H1 (cell line): ENCODE measurements around the gene RADIL. TPM values are rescaled to one million over a fixed set of nuclear protein-coding genes. Genes with fewer than 3 reads are reported as not detected.

Experiments used
- CTCF ChIA-PET: fragments of 300-600 bp; sonication (Branson Sonifier 250); formaldehyde crosslinking; loops from one replicate; lab custom pipeline; 2021; ENCODE audit not compliant: partially characterized antibody; lab: Charles Lee
- POLR2A ChIA-PET: fragments of 300-600 bp; sonication (Branson Sonifier 250); formaldehyde crosslinking; loops from one replicate; lab custom pipeline; 2021; ENCODE audit warnings: inconsistent platforms; ENCODE audit not compliant: partially characterized antibody; lab: Charles Lee
- DNase-seq, 2 experiments: peaks; one replicate each; pipeline versions ENCODE4 v3.0.0 to v3.0.0-alpha.2; 2010 to 2022; ENCODE audit warnings: low spot score in 2 of 2, low read depth in 1 of 2, mixed read lengths in 1 of 2
- FAIRE-seq: peaks from 2 replicates; lab custom pipeline; 2011; peaks lifted over from hg19 to GRCh38; lab: Jason Lieb, UNC
- H2AFZ ChIP-seq: 2 replicates; pipeline ENCODE4 v1.8.1; 2012; ENCODE audit warnings: low read length, inconsistent platforms
- H2AK5ac ChIP-seq: 2 replicates; pipeline ENCODE4 v1.6.1; 2013; ENCODE audit warnings: low read depth, low read length
- H2BK120ac ChIP-seq: replicated peaks from 2 replicates; pipeline ENCODE3; 2013; ENCODE audit warnings: low read depth, low read length, inconsistent platforms
- H2BK12ac ChIP-seq: 2 replicates; pipeline ENCODE4 v1.6.1; 2013; ENCODE audit warnings: low read depth, low read length
- H2BK15ac ChIP-seq: 2 replicates; pipeline ENCODE4 v1.6.1; 2013; ENCODE audit warnings: low read length
- H2BK20ac ChIP-seq: 2 replicates; pipeline ENCODE4 v1.6.1; 2013; ENCODE audit warnings: low read length
- H2BK5ac ChIP-seq: 2 replicates; pipeline ENCODE4 v1.6.1; 2013; ENCODE audit warnings: low read depth, low read length
- H3K14ac ChIP-seq: 2 replicates; pipeline ENCODE4 v1.6.1; 2013; ENCODE audit warnings: inconsistent platforms; ENCODE audit not compliant: insufficient read length
- H3K18ac ChIP-seq: 2 replicates; pipeline ENCODE4 v1.6.1; 2013; ENCODE audit warnings: low read length; ENCODE audit errors: extremely low read depth
- H3K23ac ChIP-seq: 2 replicates; pipeline ENCODE4 v1.6.1; 2013; ENCODE audit warnings: inconsistent platforms; ENCODE audit not compliant: insufficient read length
- H3K23me2 ChIP-seq: 2 replicates; pipeline ENCODE4 v1.6.1; 2013; ENCODE audit warnings: low read depth, low read length
- H3K27ac ChIP-seq: 2 replicates; pipeline ENCODE4 v1.6.1; 2011; ENCODE audit warnings: low read depth, low read length, inconsistent platforms
- H3K27me3 ChIP-seq, 4 experiments: replicated peaks in 1 of 4; 1 replicate in 1 of 4; 2 replicates in 3 of 4; pipeline versions ENCODE4 v1.6.1 to v1.8.1; 2011 to 2013; ENCODE audit warnings: low read length in 3 of 4, mild to moderate bottlenecking in 3 of 4, inconsistent platforms in 2 of 4, mixed read lengths in 2 of 4, moderate library complexity in 1 of 4; ENCODE audit not compliant: control insufficient read depth in 3 of 4, insufficient read depth in 3 of 4; ENCODE audit errors: extremely low read depth in 1 of 4
- H3K36me3 ChIP-seq, 4 experiments: 2 replicates each; pipeline versions ENCODE4 v1.6.1 to v1.8.1; 2011 to 2013; ENCODE audit warnings: mild to moderate bottlenecking in 4 of 4, low read length in 3 of 4, moderate library complexity in 2 of 4, control low read depth in 1 of 4, inconsistent platforms in 1 of 4; ENCODE audit not compliant: insufficient read depth in 4 of 4, control insufficient read depth in 2 of 4
- H3K4ac ChIP-seq: replicated peaks from 2 replicates; pipeline ENCODE3; 2013; ENCODE audit warnings: low read length, low read depth, mixed read lengths, inconsistent platforms; ENCODE audit not compliant: insufficient read length
- H3K4me1 ChIP-seq, 4 experiments: replicated peaks in 1 of 4; 1 replicate in 1 of 4; 2 replicates in 3 of 4; pipeline versions ENCODE4 v1.6.1 to v1.8.1; 2011 to 2013; ENCODE audit warnings: low read length in 3 of 4, inconsistent platforms in 2 of 4, mixed read lengths in 1 of 4; ENCODE audit not compliant: insufficient read depth in 4 of 4, control insufficient read depth in 3 of 4
- H3K4me2 ChIP-seq, 2 experiments: 2 replicates each; pipeline versions ENCODE4 v1.6.1 to v1.8.1; 2011 to 2013; ENCODE audit warnings: low read depth in 2 of 2, low read length in 2 of 2, control low read depth in 1 of 2, inconsistent platforms in 1 of 2, mild to moderate bottlenecking in 1 of 2; ENCODE audit not compliant: insufficient read depth in 1 of 2
- H3K4me3 ChIP-seq, 4 experiments: fragments of 200-600, 300-600 bp in 1 of 4; sonication (generic), shearing (Covaris generic), sonication (Bioruptor Twin) in 1 of 4; 2 replicates each; pipeline versions ENCODE4 v1.5.1 to v1.8.1; 2011 to 2016; ENCODE audit warnings: low read length in 4 of 4, low read depth in 3 of 4, control low read depth in 2 of 4, inconsistent platforms in 2 of 4, mild to moderate bottlenecking in 2 of 4, mixed read lengths in 1 of 4, moderate library complexity in 1 of 4; ENCODE audit not compliant: insufficient read depth in 2 of 4; ENCODE audit errors: extremely low read depth in 1 of 4
- H3K56ac ChIP-seq: replicated peaks from 2 replicates; pipeline ENCODE3; 2013; ENCODE audit warnings: low read depth, mild to moderate bottlenecking, mixed read lengths, low read length, inconsistent platforms; ENCODE audit not compliant: insufficient read length
- H3K79me1 ChIP-seq: 2 replicates; pipeline ENCODE4 v1.6.1; 2013; ENCODE audit warnings: low read depth, low read length, control low read depth
- H3K79me2 ChIP-seq, 2 experiments: 2 replicates each; pipeline versions ENCODE4 v1.6.1 to v1.8.1; 2012 to 2013; ENCODE audit warnings: low read length in 2 of 2, mild to moderate bottlenecking in 2 of 2, inconsistent platforms in 1 of 2; ENCODE audit not compliant: insufficient read depth in 2 of 2, control insufficient read depth in 1 of 2
- H3K9ac ChIP-seq, 4 experiments: replicated peaks in 1 of 4; 1 replicate in 1 of 4; 2 replicates in 3 of 4; pipeline versions ENCODE4 v1.6.1 to v1.8.1; 2011 to 2013; ENCODE audit warnings: low read depth in 3 of 4, low read length in 3 of 4, control low read depth in 2 of 4, mild to moderate bottlenecking in 2 of 4, moderate library complexity in 2 of 4, inconsistent platforms in 1 of 4; ENCODE audit errors: extremely low read depth in 1 of 4
- H3K9me3 ChIP-seq, 2 experiments: 2 replicates each; pipeline versions ENCODE4 v1.6.1 to v1.8.1; 2012 to 2013; ENCODE audit warnings: mild to moderate bottlenecking in 2 of 2, moderate library complexity in 2 of 2, control low read depth in 1 of 2, inconsistent platforms in 1 of 2, low read depth in 1 of 2, low read length in 1 of 2, mixed read lengths in 1 of 2; ENCODE audit not compliant: insufficient read depth in 2 of 2
- H4K20me1 ChIP-seq, 2 experiments: replicated peaks in 1 of 2; 2 replicates each; pipeline versions ENCODE3 to v1.8.1; 2011 to 2013; ENCODE audit warnings: inconsistent platforms in 2 of 2, low read length in 2 of 2, mild to moderate bottlenecking in 1 of 2; ENCODE audit not compliant: insufficient read depth in 2 of 2, control insufficient read depth in 1 of 2
- H4K5ac ChIP-seq: 2 replicates; pipeline ENCODE4 v1.6.1; 2013; ENCODE audit warnings: low read length, low read depth, mixed read lengths, inconsistent platforms; ENCODE audit not compliant: insufficient read length
- H4K8ac ChIP-seq: 2 replicates; pipeline ENCODE4 v1.8.0; 2013; ENCODE audit warnings: mild to moderate bottlenecking, moderate library complexity, low read length, inconsistent platforms; ENCODE audit not compliant: insufficient read depth; ENCODE audit errors: extremely low read depth
- H4K91ac ChIP-seq: replicated peaks from 2 replicates; pipeline ENCODE3; 2013; ENCODE audit warnings: low read length, mixed read lengths, inconsistent platforms; ENCODE audit not compliant: insufficient read length
- CBX5 ChIP-seq: fragments of 300-800, 300-1000 bp; sonication (generic); IDR thresholded peaks from 2 replicates; pipeline ENCODE4 v1.7.1; 2016; ENCODE audit warnings: antibody characterized with exemption, low read length, low read depth
- CBX8 ChIP-seq: fragments of 300-800, 300-1000 bp; sonication (generic); IDR thresholded peaks from 2 replicates; pipeline ENCODE4 v1.7.1; 2016; ENCODE audit warnings: low read depth, low read length, borderline replicate concordance
- KDM5A ChIP-seq: fragments of 200-600 bp; IDR thresholded peaks from 2 replicates; pipeline ENCODE4 v1.7.1; 2012; ENCODE audit warnings: mild to moderate bottlenecking, low read length, inconsistent platforms, mixed read lengths
- PHF8 ChIP-seq: fragments of 200-600 bp; sonication (generic); conservative IDR thresholded peaks from 2 replicates; pipeline ENCODE4 v1.7.1; 2012; ENCODE audit warnings: low read depth, mild to moderate bottlenecking, inconsistent platforms, low read length, moderate library complexity
- SP2 ChIP-seq: IDR thresholded peaks from 2 replicates; pipeline ENCODE4 v1.6.1; 2012; ENCODE audit warnings: mild to moderate bottlenecking, low read length, inconsistent platforms
- WGBS, 2 experiments: shearing (Covaris generic) in 1 of 2; methylation state at CpG; one replicate each; pipeline versions ENCODE4 v1.1.6 to v1.1.7; 2013 to 2015; ENCODE audit warnings: low lambda C conversion rate in 2 of 2, mixed read lengths in 2 of 2, inconsistent platforms in 1 of 2, low coverage in 1 of 2, missing lambda C conversion rate in 1 of 2; ENCODE audit not compliant: insufficient replicate concordance in 2 of 2, insufficient coverage in 1 of 2, insufficient read length in 1 of 2; ENCODE audit errors: extremely low coverage in 1 of 2, missing lambda C conversion rate in 1 of 2; 5-methylcytosine and 5-hydroxymethylcytosine counted together
- polyA plus RNA-seq, 7 experiments: library from polyadenylated mRNA; depleted of rRNA in 3 of 7; stranded (reverse) in 5 of 7; unstranded in 2 of 7; fragments of >200 nt in 5 of 7; fragments of 200-250 nt in 2 of 7; gene quantifications; 1 replicate in 5 of 7; 2 replicates in 1 of 7; 4 replicates in 1 of 7; pipeline versions ENCODE4 v1.2.1 to v1.2.3, GENCODE V29; 2011 to 2013; ENCODE audit warnings: missing spikeins in 2 of 7, mixed read lengths in 2 of 7
- total RNA-seq: library from RNA; stranded (reverse); fragmentation: NEBNext Ultra II Directional; extraction: Animal tissue kit (Norgen Biotek cat#: 25700); gene quantifications from 2 replicates; pipeline ENCODE4 v1.2.1, GENCODE V29; 2021

The RADIL gene
- total and polyA plus RNA-seq, 2 of the 8 experiments (the other 6 are each of a cell fraction or from before 2014, with no cell fraction given), result 5.0 to 5.4 TPM

GRCh38 chr7:4861673-4862072 lies 21.8 kb downstream of the RADIL start, which contains the start of gene PAPOLB:
Gene PAPOLB, minus strand, starts transcription at chr7:4862030. Its CDS starts 220 bp downstream, at chr7:4861810.
- H3K4me2 ChIP-seq, result no peak within 1 kb of the TSS
- no peak within 1 kb of the TSS for H2BK5ac ChIP-seq
- no peak within 1 kb of the TSS for H3K14ac ChIP-seq
- TF ChIP-seq SP2, result no peak
- TF ChIP-seq KDM5A, result no peak
- TF ChIP-seq CBX5, result no peak
- TF ChIP-seq CBX8, result no peak
- no peak for TF ChIP-seq PHF8
- H3K79me1 ChIP-seq, result no peaks in the 10 kb centered on the region
- no peak within 1 kb of the TSS for H2BK120ac ChIP-seq
- no peaks in the 10 kb centered on the region; a peak in 1 of 7 replicates for H3K27me3 ChIP-seq
- H3K79me2 ChIP-seq, result no peaks in the 10 kb centered on the region
- no peak within 1 kb of the TSS for H2BK20ac ChIP-seq
- H3K18ac ChIP-seq, result no peak within 1 kb of the TSS
- DNase-seq (no peak), FAIRE-seq (no peak)
- H3K23me2 ChIP-seq, result no peaks in the 10 kb centered on the region
- no peak within 1 kb of the TSS for H4K5ac ChIP-seq
- H4K8ac ChIP-seq, result peak within 1 kb of the TSS; percentile 88
- H3K36me3 ChIP-seq, result no peaks in the 10 kb centered on the region
- H3K4me3 ChIP-seq, result no peak within 1 kb of the TSS
- H2AK5ac ChIP-seq, result no peak within 1 kb of the TSS
- no peak within 1 kb of the TSS for H3K56ac ChIP-seq
- no peak within 1 kb of the TSS for H3K23ac ChIP-seq
- H2BK15ac ChIP-seq, result no peak within 1 kb of the TSS
- H4K91ac ChIP-seq, result no peak within 1 kb of the TSS
- peaks cover 2 to 6% of the 10 kb centered on the region in 2 experiments; a peak in 1 of 4 replicates for H3K9me3 ChIP-seq
- ChIA-PET POLR2A (interaction anchor here (1.5 kb wide), 1 partner anchor 45 kb away, joined by 5 read pairs; no protein-coding TSS in a partner anchor), CTCF (no interaction called here)
- H2AFZ ChIP-seq, result no peak within 1 kb of the TSS
- H3K9ac ChIP-seq, result no peak within 1 kb of the TSS
- H4K20me1 ChIP-seq, result no peaks in the 10 kb centered on the region
- H3K4ac ChIP-seq, result no peak within 1 kb of the TSS
- no peak within 1 kb of the TSS for H3K27ac ChIP-seq
- H2BK12ac ChIP-seq, result no peak within 1 kb of the TSS
- H3K4me1 ChIP-seq, result no peaks in the 10 kb centered on the region
- 91% methylated on average over 31 of the region's 46 CpGs; no CpG with 5 or more reads in 1 of the 2 experiments for WGBS, 2 experiments
